ENCODE results near the gene RUNX1. TPM values are rescaled to one million over a fixed set of nuclear protein-coding genes. Genes with fewer than 3 reads are reported as not detected.

The RUNX1 gene
- total RNA-seq, 6 experiments from 2014 or later = 2.9 to 18.3 (median 4.3) TPM

DNA sequence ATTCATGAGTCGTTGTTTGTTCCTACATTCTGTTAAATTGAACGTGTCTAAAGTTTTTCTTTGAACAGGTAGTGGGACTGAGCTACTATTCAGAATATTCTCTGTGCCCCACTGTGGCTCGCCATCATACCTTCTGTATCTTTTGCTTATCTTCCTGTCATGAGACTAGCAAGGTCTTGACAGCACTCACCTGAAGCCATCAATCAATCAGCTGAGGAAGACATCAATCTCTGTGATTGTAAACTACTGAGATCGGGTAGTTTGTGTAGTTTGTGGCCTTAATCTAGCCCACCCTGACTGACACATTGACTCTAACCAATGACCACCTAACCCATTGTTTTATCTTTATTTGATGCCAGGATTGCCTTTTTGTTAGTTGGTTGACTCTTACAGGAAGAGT lies 17.7 kb upstream of the RUNX1 start:
- intact Hi-C loops (cut with DNase I) = no loop called here

DNA sequence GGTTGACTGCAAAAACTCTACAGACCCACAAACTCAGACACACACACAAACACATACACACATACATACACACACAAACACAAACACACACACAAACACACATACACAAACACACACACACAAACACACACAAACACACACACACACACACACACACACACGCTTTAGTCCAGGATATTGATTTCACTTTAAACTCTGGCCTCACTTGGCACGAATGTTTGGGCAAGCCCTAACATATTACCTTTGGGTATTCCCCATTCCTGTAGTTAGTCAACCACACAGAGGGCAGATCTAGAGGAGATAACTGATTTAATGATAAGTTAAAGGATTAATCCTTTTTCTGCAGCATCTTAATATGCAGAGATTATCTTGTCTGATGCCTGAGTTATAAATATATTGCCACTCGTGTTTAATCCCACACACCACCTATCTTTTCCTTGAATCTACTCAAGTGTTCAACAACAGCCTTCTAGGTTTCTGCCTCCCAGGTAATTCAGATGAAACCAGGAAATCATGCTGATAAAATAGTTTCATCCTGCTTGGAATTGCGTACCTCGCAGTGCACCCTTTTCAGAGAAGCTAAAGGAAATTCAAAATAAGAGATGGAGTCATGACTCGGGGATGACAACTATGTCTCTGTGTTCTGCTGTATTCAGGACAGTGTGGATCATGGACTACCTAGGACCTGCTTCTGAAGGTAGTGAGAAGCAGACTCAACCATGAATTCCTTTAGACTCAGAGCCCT lies 14.5 kb upstream of the RUNX1 start:
- no peak overlapping the region for H3K4me3 ChIP-seq
- peak; percentile 74 to 95 (median 90) for ATAC-seq
- intact Hi-C loops (cut with DNase I) = no loop called here
- WGBS (ENCODE audit: insufficient coverage, low coverage, low lambda C conversion rate, missing lambda C conversion rate) = 54% methylated on average over 6 of the region's 6 CpGs
- no peak for DNase-seq
- H3K27me3 ChIP-seq = no peaks in the 10 kb centered on the region
- no peaks in the 10 kb centered on the region for H3K9me3 ChIP-seq
- no peaks in the 10 kb centered on the region for H3K36me3 ChIP-seq
- no peak for TF ChIP-seq POLR2A (IDR thresholded peaks at IDR 0.05)
- TF ChIP-seq, protein P1, sequence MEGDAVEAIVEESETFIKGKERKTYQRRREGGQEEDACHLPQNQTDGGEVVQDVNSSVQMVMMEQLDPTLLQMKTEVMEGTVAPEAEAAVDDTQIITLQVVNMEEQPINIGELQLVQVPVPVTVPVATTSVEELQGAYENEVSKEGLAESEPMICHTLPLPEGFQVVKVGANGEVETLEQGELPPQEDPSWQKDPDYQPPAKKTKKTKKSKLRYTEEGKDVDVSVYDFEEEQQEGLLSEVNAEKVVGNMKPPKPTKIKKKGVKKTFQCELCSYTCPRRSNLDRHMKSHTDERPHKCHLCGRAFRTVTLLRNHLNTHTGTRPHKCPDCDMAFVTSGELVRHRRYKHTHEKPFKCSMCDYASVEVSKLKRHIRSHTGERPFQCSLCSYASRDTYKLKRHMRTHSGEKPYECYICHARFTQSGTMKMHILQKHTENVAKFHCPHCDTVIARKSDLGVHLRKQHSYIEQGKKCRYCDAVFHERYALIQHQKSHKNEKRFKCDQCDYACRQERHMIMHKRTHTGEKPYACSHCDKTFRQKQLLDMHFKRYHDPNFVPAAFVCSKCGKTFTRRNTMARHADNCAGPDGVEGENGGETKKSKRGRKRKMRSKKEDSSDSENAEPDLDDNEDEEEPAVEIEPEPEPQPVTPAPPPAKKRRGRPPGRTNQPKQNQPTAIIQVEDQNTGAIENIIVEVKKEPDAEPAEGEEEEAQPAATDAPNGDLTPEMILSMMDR (IDR thresholded peaks at IDR 0.05) = no peak
- H3K27ac ChIP-seq = no peak overlapping the region
- no peaks in the 10 kb centered on the region for H3K4me1 ChIP-seq

More for the DNA sequence above, 17.7 kb upstream of the RUNX1 start:
- DNase-seq = no peak
- no peaks in the 10 kb centered on the region for H3K36me3 ChIP-seq
- H3K27me3 ChIP-seq = no peaks in the 10 kb centered on the region
- 79% methylated on average over 4 of the region's 4 CpGs for WGBS (ENCODE audit: insufficient coverage, low coverage, low lambda C conversion rate, missing lambda C conversion rate)
- no peak for ATAC-seq
- no peaks in the 10 kb centered on the region for H3K9me3 ChIP-seq
- H3K4me3 ChIP-seq = no peak overlapping the region
- TF ChIP-seq POLR2A (IDR thresholded peaks at IDR 0.05) = no peak
- TF ChIP-seq, protein P1 (IDR thresholded peaks at IDR 0.05) = no peak
- no peak overlapping the region for H3K27ac ChIP-seq
- H3K4me1 ChIP-seq = no peaks in the 10 kb centered on the region

- no peak for DNase-seq
- Histone ChIP-seq H3K4me3 (no peak overlapping the region), H3K27ac (no peak overlapping the region), H3K27me3 (no peaks in the 10 kb centered on the region), H3K9me3 (no peaks in the 10 kb centered on the region), H3K4me1 (no peaks in the 10 kb centered on the region), H3K36me3 (no peaks in the 10 kb centered on the region)
- TF ChIP-seq, protein P1 (IDR thresholded peaks at IDR 0.05) = no peak
- no peak for TF ChIP-seq POLR2A (IDR thresholded peaks at IDR 0.05)
- intact Hi-C loops (cut with DNase I) = no loop called here
- 91% methylated on average over 3 of the region's 3 CpGs for WGBS (ENCODE audit: insufficient coverage, low coverage, low lambda C conversion rate, missing lambda C conversion rate)
- no peak for ATAC-seq
Measured at GRCh38 chr21:35062016-35062415, 12.9 kb upstream of the RUNX1 start.

DNA sequence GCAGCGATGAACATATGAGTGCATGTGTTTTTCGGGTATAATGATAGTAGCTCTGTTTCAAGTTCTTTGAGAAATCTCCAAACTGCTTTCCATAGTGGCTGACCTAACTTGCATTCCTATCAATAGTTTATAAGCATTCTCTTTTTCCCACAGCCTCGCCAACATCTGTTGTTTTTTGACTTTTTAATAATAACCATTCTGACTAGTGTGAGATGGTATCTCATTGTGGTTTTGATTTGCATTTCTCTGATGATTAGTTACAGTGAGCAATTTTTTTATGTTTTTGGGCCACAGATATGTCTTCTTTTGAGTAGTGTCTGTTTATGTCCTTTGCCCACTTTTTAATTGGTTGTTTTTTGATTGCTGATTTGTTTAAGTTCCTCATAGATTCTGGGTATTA lies 10.6 kb upstream of the RUNX1 start:
- Histone ChIP-seq H3K9me3 (no peaks in the 10 kb centered on the region), H3K36me3 (no peaks in the 10 kb centered on the region), H3K4me1 (no peaks in the 10 kb centered on the region), H3K27ac (no peak overlapping the region), H3K27me3 (no peaks in the 10 kb centered on the region), H3K4me3 (no peak overlapping the region)
- 77% methylated on average over 3 of the region's 3 CpGs for WGBS (ENCODE audit: insufficient coverage, low coverage, low lambda C conversion rate, missing lambda C conversion rate)
- intact Hi-C loops (cut with DNase I) = no loop called here
- no peak for TF ChIP-seq POLR2A (IDR thresholded peaks at IDR 0.05)
- TF ChIP-seq, protein P1 (IDR thresholded peaks at IDR 0.05) = no peak
- ATAC-seq (no peak), DNase-seq (no peak)

Data from right lobe of liver (tissue), 6 donors.